HEK293 (cell line): ENCODE results near the gene TPRN.

ENCODE experiments used
- BCL11A ChIP-seq: fragments of 450-650 bp; formaldehyde crosslinking; IDR thresholded peaks from 2 replicates; pipeline ENCODE4 v1.5.1; 2016; ENCODE audit warnings: low read depth, missing biosample characterization, missing genetic modification characterization
- FEZF1 ChIP-seq: fragments of 450-650 bp; formaldehyde crosslinking; IDR thresholded peaks from 2 replicates; pipeline ENCODE4 v1.5.1; 2016; ENCODE audit warnings: missing biosample characterization, missing genetic modification characterization
- HOXC10 ChIP-seq: sonication (generic); formaldehyde crosslinking; IDR thresholded peaks from 2 replicates; pipeline ENCODE4 v1.8.1; 2023; ENCODE audit warnings: mild to moderate bottlenecking, missing genetic modification reagents
- KLF1 ChIP-seq: fragments of 450-650 bp; formaldehyde crosslinking; IDR thresholded peaks from 2 replicates; pipeline ENCODE4 v1.5.1; 2016; ENCODE audit warnings: missing biosample characterization, missing genetic modification characterization
- SP7 ChIP-seq: fragments of 450-650 bp; formaldehyde crosslinking; IDR thresholded peaks from 2 replicates; pipeline ENCODE4 v1.5.1; 2016; ENCODE audit warnings: missing biosample characterization, missing genetic modification characterization
- ZBTB11 ChIP-seq: fragments of 450-650 bp; formaldehyde crosslinking; conservative IDR thresholded peaks from 2 replicates; pipeline ENCODE4 v1.5.1; 2016; ENCODE audit warnings: low read depth, missing biosample characterization, missing genetic modification characterization
- ZBTB20 ChIP-seq: fragments of 450-650 bp; formaldehyde crosslinking; IDR thresholded peaks from 2 replicates; pipeline ENCODE4 v1.5.1; 2016; ENCODE audit warnings: missing biosample characterization, missing genetic modification characterization
- ZBTB48 ChIP-seq: fragments of 450-650 bp; formaldehyde crosslinking; IDR thresholded peaks from 2 replicates; pipeline ENCODE4 v1.5.1; 2016; ENCODE audit warnings: missing biosample characterization, missing genetic modification characterization
- ZFHX2 ChIP-seq: fragments of 450-650 bp; formaldehyde crosslinking; conservative IDR thresholded peaks from 2 replicates; pipeline ENCODE4 v1.5.1; 2016; ENCODE audit warnings: missing biosample characterization, missing genetic modification characterization
- ZNF112 ChIP-seq: fragments of 450-650 bp; formaldehyde crosslinking; IDR thresholded peaks from 2 replicates; pipeline ENCODE4 v1.5.0; 2017; ENCODE audit warnings: missing biosample characterization, missing genetic modification characterization
- ZNF114 ChIP-seq: fragments of 450-650 bp; formaldehyde crosslinking; IDR thresholded peaks from 2 replicates; pipeline ENCODE4 v1.5.0; 2017; ENCODE audit warnings: missing biosample characterization, missing genetic modification characterization
- ZNF18 ChIP-seq: fragments of 450-650 bp; formaldehyde crosslinking; IDR thresholded peaks from 2 replicates; pipeline ENCODE4 v1.5.1; 2016; ENCODE audit warnings: missing biosample characterization, missing genetic modification characterization
- ZNF221 ChIP-seq: fragments of 450-650 bp; formaldehyde crosslinking; IDR thresholded peaks from 2 replicates; pipeline ENCODE4 v1.5.1; 2017; ENCODE audit warnings: missing biosample characterization, missing genetic modification characterization, borderline replicate concordance
- ZNF26 ChIP-seq: fragments of 450-650 bp; formaldehyde crosslinking; IDR thresholded peaks from 2 replicates; pipeline ENCODE4 v1.5.1; 2016; ENCODE audit warnings: missing biosample characterization, missing genetic modification characterization
- ZNF335 ChIP-seq: fragments of 450-650 bp; formaldehyde crosslinking; conservative IDR thresholded peaks from 2 replicates; pipeline ENCODE4 v1.5.1; 2016; ENCODE audit warnings: missing biosample characterization, missing genetic modification characterization
- ZNF354C ChIP-seq: fragments of 450-650 bp; formaldehyde crosslinking; IDR thresholded peaks from 2 replicates; pipeline ENCODE4 v1.5.1; 2016; ENCODE audit warnings: missing biosample characterization, missing genetic modification characterization, low read depth, borderline replicate concordance
- ZNF398 ChIP-seq: fragments of 450-650 bp; formaldehyde crosslinking; IDR thresholded peaks from 2 replicates; pipeline ENCODE4 v1.5.1; 2017; ENCODE audit warnings: missing biosample characterization, missing genetic modification characterization
- ZNF404 ChIP-seq: fragments of 450-650 bp; formaldehyde crosslinking; IDR thresholded peaks from 2 replicates; pipeline ENCODE4 v1.5.1; 2017; ENCODE audit warnings: missing biosample characterization, missing genetic modification characterization
- ZNF423 ChIP-seq: fragments of 450-650 bp; formaldehyde crosslinking; IDR thresholded peaks from 2 replicates; pipeline ENCODE4 v1.5.1; 2016; ENCODE audit warnings: missing biosample characterization, missing genetic modification characterization
- ZNF513 ChIP-seq: fragments of 450-650 bp; IDR thresholded peaks from 2 replicates; pipeline ENCODE4 v1.5.1; 2018; ENCODE audit warnings: missing biosample characterization, missing genetic modification characterization
- ZNF548 ChIP-seq: fragments of 450-650 bp; formaldehyde crosslinking; IDR thresholded peaks from 2 replicates; pipeline ENCODE4 v1.5.1; 2016; ENCODE audit warnings: missing biosample characterization, missing genetic modification characterization
- ZNF600 ChIP-seq: fragments of 450-650 bp; formaldehyde crosslinking; IDR thresholded peaks from 2 replicates; pipeline ENCODE4 v1.5.1; 2016; ENCODE audit warnings: missing biosample characterization, missing genetic modification characterization
- ZNF692 ChIP-seq: fragments of 450-650 bp; formaldehyde crosslinking; IDR thresholded peaks from 2 replicates; pipeline ENCODE4 v1.5.1; 2016; ENCODE audit warnings: missing biosample characterization, missing genetic modification characterization
- ZNF704 ChIP-seq: fragments of 450-650 bp; formaldehyde crosslinking; IDR thresholded peaks from 2 replicates; pipeline ENCODE4 v1.5.1; 2016; ENCODE audit warnings: missing biosample characterization, missing genetic modification characterization
- ZNF76 ChIP-seq: fragments of 450-650 bp; formaldehyde crosslinking; IDR thresholded peaks from 2 replicates; pipeline ENCODE4; 2016; ENCODE audit warnings: low read depth, missing biosample characterization, missing genetic modification characterization, borderline replicate concordance
- ZSCAN16 ChIP-seq: fragments of 450-650 bp; formaldehyde crosslinking; IDR thresholded peaks from 2 replicates; pipeline ENCODE4 v1.5.1; 2016; ENCODE audit warnings: missing biosample characterization, missing genetic modification characterization

The TPRN gene

GRCh38 chr9:137205126-137206069 lies 4.9 kb upstream of the TPRN start, which contains the start of the genes NDOR1 and TMEM203 (continued):
- TF ChIP-seq ZNF398 (tag by site-specific recombination), result no peak
- no peak for TF ChIP-seq ZNF112 (tag by site-specific recombination)
- peak; percentile 34; the same call in 1 of the 2 replicates for TF ChIP-seq SP7 (tag by site-specific recombination)
- TF ChIP-seq ZNF423 (tag by site-specific recombination), result no peak
- no peak for TF ChIP-seq FEZF1
- TF ChIP-seq ZBTB20 (tag by site-specific recombination), result peak; percentile 42; the same call in 1 of the 2 replicates
- TF ChIP-seq ZNF26 (tag by site-specific recombination), result no peak
- TF ChIP-seq ZNF354C (tag by site-specific recombination), result no peak
- TF ChIP-seq ZNF18, result no peak
- TF ChIP-seq BCL11A (tag by site-specific recombination), result no peak
- no peak for TF ChIP-seq ZSCAN16
- TF ChIP-seq ZNF335 (tag by site-specific recombination), result peak; percentile 86
- peak; percentile 24; the same call in 1 of the 2 replicates for TF ChIP-seq ZBTB48 (tag by site-specific recombination)
- peak; percentile 97 for TF ChIP-seq ZBTB11 (tag by site-specific recombination)
- TF ChIP-seq ZNF221, result no peak
- TF ChIP-seq HOXC10 (CRISPR knock-in tag), result 0 out of 2 replicates have a peak, but pooled peaks have one; percentile 53
- TF ChIP-seq ZNF692, result peak; percentile 44; the same call in 1 of the 2 replicates
- no peak for TF ChIP-seq ZNF548 (tag by site-specific recombination)
- TF ChIP-seq ZFHX2 (tag by site-specific recombination), result no peak
- no peak for TF ChIP-seq ZNF114 (tag by site-specific recombination)
- peak; percentile 71 for TF ChIP-seq ZNF600 (tag by site-specific recombination)
- TF ChIP-seq ZNF76 (tag by site-specific recombination), result peak; percentile 62; the same call in 1 of the 2 replicates
- no peak for TF ChIP-seq ZNF404 (tag by site-specific recombination)
- TF ChIP-seq ZNF513, result no peak
- peak; percentile 33; the same call in 1 of the 2 replicates for TF ChIP-seq KLF1
- peak; percentile 96 for TF ChIP-seq ZNF704 (tag by site-specific recombination)
